WTC11 (cell line): ENCODE measurements around the gene CORO1C. TPM values are rescaled to one million over a fixed set of nuclear protein-coding genes. Genes with fewer than 3 reads are reported as not detected.

ENCODE experiments used
- ATAC-seq: fragments of 200-7000 bp; cut with Tn5 transposase; 2 replicates; pipeline ENCODE4 v1.10.0; 2021; ENCODE audit warnings: mild to moderate bottlenecking, moderate library complexity
- CTCF ChIA-PET: fragments of 300-600 bp; sonication (Branson Sonifier 250); formaldehyde crosslinking; loops from one replicate; lab custom pipeline; 2021; ENCODE audit warnings: antibody characterized with exemption; lab: Charles Lee
- POLR2A ChIA-PET: fragments of 350-600 bp; sonication (Branson Sonifier 250); formaldehyde crosslinking; loops from one replicate; lab custom pipeline; 2021; ENCODE audit warnings: antibody characterized with exemption; lab: Charles Lee
- DNase-seq: peaks from one replicate; pipeline ENCODE4 v3.0.0; 2021; ENCODE audit warnings: low spot score
- H3K27ac Mint-ChIP-seq: 2 replicates; pipeline ENCODE4 v1.8.0; 2021; ENCODE audit warnings: mixed read lengths
- H3K27me3 Mint-ChIP-seq: 2 replicates; pipeline ENCODE4 v1.8.0; 2021; ENCODE audit warnings: low read depth, mild to moderate bottlenecking, moderate library complexity, mixed read lengths
- H3K36me3 Mint-ChIP-seq: 2 replicates; pipeline ENCODE4 v1.8.0; 2021; ENCODE audit warnings: mixed read lengths
- H3K4me1 Mint-ChIP-seq: 2 replicates; pipeline ENCODE4 v1.8.0; 2022; ENCODE audit warnings: mixed read lengths
- H3K4me3 Mint-ChIP-seq: 2 replicates; pipeline ENCODE4 v1.8.0; 2021; ENCODE audit warnings: mild to moderate bottlenecking, moderate library complexity, mixed read lengths
- H3K9me3 Mint-ChIP-seq: 2 replicates; pipeline ENCODE4 v1.8.0; 2021; ENCODE audit warnings: mixed read lengths
- AFF4 ChIP-seq: sonication (generic); formaldehyde crosslinking; IDR thresholded peaks from 2 replicates; pipeline ENCODE4 v1.8.1; 2023; ENCODE audit warnings: mild to moderate bottlenecking, missing genetic modification reagents, borderline replicate concordance
- AR ChIP-seq: fragments of 250-450 bp; sonication (Bioruptor Pico); IDR thresholded peaks from 2 replicates; pipeline ENCODE4 v1.9.0; 2021; ENCODE audit warnings: mild to moderate bottlenecking
- CDX4 ChIP-seq: fragments of 250-450 bp; sonication (Bioruptor Pico); IDR thresholded peaks from 2 replicates; pipeline ENCODE4 v1.9.0; 2021; ENCODE audit warnings: moderate library complexity, mild to moderate bottlenecking, inconsistent platforms, borderline replicate concordance
- CREM ChIP-seq: sonication (generic); formaldehyde crosslinking; IDR thresholded peaks from 2 replicates; pipeline ENCODE4 v1.8.1; 2022; ENCODE audit warnings: mild to moderate bottlenecking, missing genetic modification reagents, moderate library complexity
- E2F1 ChIP-seq: sonication (generic); formaldehyde crosslinking; IDR thresholded peaks from 2 replicates; pipeline ENCODE4 v1.8.0; 2022; ENCODE audit warnings: mild to moderate bottlenecking, missing genetic modification reagents
- ELF4 ChIP-seq: sonication (generic); formaldehyde crosslinking; IDR thresholded peaks from 2 replicates; pipeline ENCODE4 v1.8.1; 2022; ENCODE audit warnings: low read depth, mild to moderate bottlenecking, moderate library complexity, missing genetic modification reagents
- ERG ChIP-seq: fragments of 250-450 bp; sonication (Bioruptor Pico); IDR thresholded peaks from 2 replicates; pipeline ENCODE4 v1.8.0; 2021; ENCODE audit warnings: mild to moderate bottlenecking
- GABPB1 ChIP-seq: sonication (generic); formaldehyde crosslinking; IDR thresholded peaks from 2 replicates; pipeline ENCODE4 v1.8.1; 2023; ENCODE audit warnings: mild to moderate bottlenecking, missing genetic modification reagents
- GTF2I ChIP-seq: fragments of 250-450 bp; sonication (Bioruptor Pico); conservative IDR thresholded peaks from 2 replicates; pipeline ENCODE4 v1.4.0; 2021; ENCODE audit warnings: mild to moderate bottlenecking
- MLX ChIP-seq: sonication (generic); formaldehyde crosslinking; IDR thresholded peaks from 2 replicates; pipeline ENCODE4 v1.8.1; 2023; ENCODE audit warnings: mild to moderate bottlenecking, missing genetic modification reagents, moderate library complexity
- NR2C2 ChIP-seq: sonication (generic); formaldehyde crosslinking; IDR thresholded peaks from 2 replicates; pipeline ENCODE4 v1.8.0; 2022; ENCODE audit warnings: mild to moderate bottlenecking, missing genetic modification reagents
- SMAD3 ChIP-seq: sonication (generic); formaldehyde crosslinking; IDR thresholded peaks from 2 replicates; pipeline ENCODE4 v1.8.0; 2022; ENCODE audit warnings: missing genetic modification reagents, mild to moderate bottlenecking, borderline replicate concordance
- SOX15 ChIP-seq: fragments of 250-450 bp; sonication (Bioruptor Pico); IDR thresholded peaks from 2 replicates; pipeline ENCODE4 v1.9.0; 2021; ENCODE audit warnings: mild to moderate bottlenecking
- SP1 ChIP-seq: sonication (generic); formaldehyde crosslinking; conservative IDR thresholded peaks from 2 replicates; pipeline ENCODE4 v1.8.1; 2022; ENCODE audit warnings: missing genetic modification reagents
- TEAD1 ChIP-seq: sonication (generic); formaldehyde crosslinking; IDR thresholded peaks from 2 replicates; pipeline ENCODE4 v1.8.0; 2022; ENCODE audit warnings: mild to moderate bottlenecking, missing genetic modification reagents
- USF1 ChIP-seq: sonication (generic); formaldehyde crosslinking; IDR thresholded peaks from 2 replicates; pipeline ENCODE4 v1.8.0; 2022; ENCODE audit warnings: mild to moderate bottlenecking, missing genetic modification reagents
- ZNF121 ChIP-seq: sonication (generic); formaldehyde crosslinking; IDR thresholded peaks from 2 replicates; pipeline ENCODE4 v1.8.0; 2023; ENCODE audit warnings: missing genetic modification reagents
- ZNF263 ChIP-seq: sonication (generic); formaldehyde crosslinking; IDR thresholded peaks from 2 replicates; pipeline ENCODE4 v1.8.1; 2022; ENCODE audit warnings: low read depth, mild to moderate bottlenecking, moderate library complexity, missing genetic modification reagents
- ZNF423 ChIP-seq: fragments of 250-450 bp; sonication (Bioruptor Pico); IDR thresholded peaks from 2 replicates; pipeline ENCODE4 v2.1.2; 2022; ENCODE audit warnings: mild to moderate bottlenecking, moderate library complexity
- ZNF671 ChIP-seq: fragments of 250-450 bp; sonication (Bioruptor Pico); IDR thresholded peaks from 2 replicates; pipeline ENCODE4 v1.8.0; 2021; ENCODE audit warnings: mild to moderate bottlenecking
- total RNA-seq: library from RNA; stranded (reverse); gene quantifications from 3 replicates; pipeline ENCODE4 v1.2.3, GENCODE V29; 2021

Gene CORO1C
- total RNA-seq, 1 experiment from 2014 or later, result 113 TPM

GRCh38 chr12:108690542-108691174 is 40.7 kb downstream of the CORO1C start (continued):
- TF ChIP-seq AFF4 (no peak), CREM (CRISPR knock-in tag) (no peak), SP1 (CRISPR knock-in tag) (no peak), SOX15 (CRISPR knock-in tag) (no peak), GTF2I (CRISPR knock-in tag) (no peak), GABPB1 (CRISPR knock-in tag) (no peak), NR2C2 (CRISPR knock-in tag) (no peak), ZNF121 (CRISPR knock-in tag) (no peak), MLX (CRISPR knock-in tag) (no peak)
- TF ChIP-seq, all 79 proteins: peak for 0

GRCh38 chr12:108690191-108690518 is 41.2 kb downstream of the CORO1C start:
- ChIA-PET CTCF (interaction anchor here (0.6 to 2.5 kb wide), 4 partner anchors 9 to 112 kb away, joined by 3 to 19 read pairs (median 6); no protein-coding TSS in a partner anchor), POLR2A (interaction anchor here (2.5 kb wide), 1 partner anchor 40 kb away, joined by 16 read pairs; no protein-coding TSS in a partner anchor)
- H3K9me3 Mint-ChIP-seq, result peaks cover 2% of the 10 kb centered on the region; the same call in 1 of the 2 replicates
- H3K27me3 Mint-ChIP-seq, result no peaks in the 10 kb centered on the region
- DNase-seq (no peak), ATAC-seq (no peak)
- H3K27ac Mint-ChIP-seq, result peak overlapping the region; percentile 85
- TF ChIP-seq ELF4, result no peak
- no peak for TF ChIP-seq TEAD1 (CRISPR knock-in tag)
- no peak for TF ChIP-seq GABPB1 (CRISPR knock-in tag)
- no peak for TF ChIP-seq ZNF121 (CRISPR knock-in tag)
- no peak for TF ChIP-seq USF1 (CRISPR knock-in tag)
- TF ChIP-seq ZNF423 (CRISPR knock-in tag), result no peak
- TF ChIP-seq ERG (CRISPR knock-in tag), result no peak
- no peak for TF ChIP-seq NR2C2 (CRISPR knock-in tag)
- no peak overlapping the region for H3K4me3 Mint-ChIP-seq
- H3K4me1 Mint-ChIP-seq, result peaks cover 51% of the 10 kb centered on the region
- peaks cover 4% of the 10 kb centered on the region for H3K36me3 Mint-ChIP-seq

- Mint-ChIP-seq H3K36me3 (no peaks in the 10 kb centered on the region), H3K4me1 (peaks cover 56% of the 10 kb centered on the region), H3K27me3 (no peaks in the 10 kb centered on the region), H3K27ac (peak overlapping the region; percentile 85), H3K9me3 (no peaks in the 10 kb centered on the region), H3K4me3 (no peak overlapping the region)
- POLR2A ChIA-PET, result interaction anchor here (2.5 kb wide), 1 partner anchor 41 kb away, joined by 16 read pairs; no protein-coding TSS in a partner anchor
- CTCF ChIA-PET, result interaction anchor here (2.5 kb wide), 1 partner anchor 24 kb away, joined by 19 read pairs; no protein-coding TSS in a partner anchor
- DNase-seq, result no peak
- ATAC-seq, result no peak
- TF ChIP-seq SMAD3 (CRISPR knock-in tag), result no peak
- no peak for TF ChIP-seq E2F1 (CRISPR knock-in tag)
- no peak for TF ChIP-seq AR (CRISPR knock-in tag)
- no peak for TF ChIP-seq ZNF671 (CRISPR knock-in tag)
- TF ChIP-seq SP1 (CRISPR knock-in tag), result no peak
- TF ChIP-seq ZNF263 (CRISPR knock-in tag), result no peak
- TF ChIP-seq CDX4 (CRISPR knock-in tag), result no peak
Measured at GRCh38 chr12:108689314-108690190, 41.8 kb downstream of the CORO1C start.
